WTC11 (cell line): ENCODE data around the gene TCF7L2.

Experiments
- CTCF ChIP-seq: fragments of 200-600 bp; IDR thresholded peaks from 2 replicates; pipeline ENCODE4 v1.8.0; 2022; ENCODE audit warnings: antibody characterized with exemption
- KAT7 ChIP-seq: sonication (generic); formaldehyde crosslinking; IDR thresholded peaks from 2 replicates; pipeline ENCODE4 v1.8.1; 2023; ENCODE audit warnings: missing genetic modification reagents, mild to moderate bottlenecking, borderline replicate concordance

GRCh38 chr10:113037218-113037617 lies 87.2 kb downstream of the TCF7L2 start:
- no peak for TF ChIP-seq CTCF
- no peak for TF ChIP-seq KAT7 (CRISPR knock-in tag)
